Measurements from ENCODE around the gene CES4A. TPM values are rescaled to one million over a fixed set of nuclear protein-coding genes. Genes with fewer than 3 reads are reported as not detected.

The CES4A gene
- total and polyA plus RNA-seq, 12 donors: 3.8 to 20.6 (median 6.2) TPM

DNA sequence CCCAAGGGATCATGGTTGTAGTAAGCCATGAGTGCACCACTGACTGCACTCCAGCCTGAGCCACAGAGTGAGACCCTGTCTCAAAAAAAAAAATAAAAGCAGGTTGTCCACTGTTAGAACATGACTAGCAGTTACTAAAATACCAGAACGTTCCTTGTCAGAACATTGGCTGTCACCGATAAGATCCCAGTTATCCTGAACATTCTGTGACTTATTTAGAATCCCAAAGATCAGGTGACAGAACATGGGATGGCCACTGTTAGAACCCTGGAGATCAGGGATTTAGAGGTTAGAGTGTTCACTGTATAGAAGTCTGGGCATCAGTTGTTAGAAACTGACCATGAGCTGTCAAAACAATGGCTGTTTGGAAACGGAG is 8.6 kb downstream of the CES4A start:
- Histone ChIP-seq H3K4me1 (peaks cover 3 to 34% (median 22%) of the 10 kb centered on the region in 9 donors), H3K9me3 (no peaks in the 10 kb centered on the region), H3K36me3 (no peaks in the 10 kb centered on the region), H3K27me3 (peaks cover 0 to 7% (median 0%) of the 10 kb centered on the region in 7 donors), H3K4me3 (no peak overlapping the region), H3K27ac (peak overlapping the region in 9 of 10 donors; percentile 22 to 78 (median 51))
- WGBS, 2 donors: 21 to 33% methylated on average over 3 of the region's 3 CpGs
- intact Hi-C loops (cut with DNase I): no loop called here
- no peak for DNase-seq
- ATAC-seq: peak in 5 of 8 donors; percentile 39 to 79 (median 47)
- TF ChIP-seq, protein P1, sequence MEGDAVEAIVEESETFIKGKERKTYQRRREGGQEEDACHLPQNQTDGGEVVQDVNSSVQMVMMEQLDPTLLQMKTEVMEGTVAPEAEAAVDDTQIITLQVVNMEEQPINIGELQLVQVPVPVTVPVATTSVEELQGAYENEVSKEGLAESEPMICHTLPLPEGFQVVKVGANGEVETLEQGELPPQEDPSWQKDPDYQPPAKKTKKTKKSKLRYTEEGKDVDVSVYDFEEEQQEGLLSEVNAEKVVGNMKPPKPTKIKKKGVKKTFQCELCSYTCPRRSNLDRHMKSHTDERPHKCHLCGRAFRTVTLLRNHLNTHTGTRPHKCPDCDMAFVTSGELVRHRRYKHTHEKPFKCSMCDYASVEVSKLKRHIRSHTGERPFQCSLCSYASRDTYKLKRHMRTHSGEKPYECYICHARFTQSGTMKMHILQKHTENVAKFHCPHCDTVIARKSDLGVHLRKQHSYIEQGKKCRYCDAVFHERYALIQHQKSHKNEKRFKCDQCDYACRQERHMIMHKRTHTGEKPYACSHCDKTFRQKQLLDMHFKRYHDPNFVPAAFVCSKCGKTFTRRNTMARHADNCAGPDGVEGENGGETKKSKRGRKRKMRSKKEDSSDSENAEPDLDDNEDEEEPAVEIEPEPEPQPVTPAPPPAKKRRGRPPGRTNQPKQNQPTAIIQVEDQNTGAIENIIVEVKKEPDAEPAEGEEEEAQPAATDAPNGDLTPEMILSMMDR (IDR thresholded peaks at IDR 0.05): no peak

DNA sequence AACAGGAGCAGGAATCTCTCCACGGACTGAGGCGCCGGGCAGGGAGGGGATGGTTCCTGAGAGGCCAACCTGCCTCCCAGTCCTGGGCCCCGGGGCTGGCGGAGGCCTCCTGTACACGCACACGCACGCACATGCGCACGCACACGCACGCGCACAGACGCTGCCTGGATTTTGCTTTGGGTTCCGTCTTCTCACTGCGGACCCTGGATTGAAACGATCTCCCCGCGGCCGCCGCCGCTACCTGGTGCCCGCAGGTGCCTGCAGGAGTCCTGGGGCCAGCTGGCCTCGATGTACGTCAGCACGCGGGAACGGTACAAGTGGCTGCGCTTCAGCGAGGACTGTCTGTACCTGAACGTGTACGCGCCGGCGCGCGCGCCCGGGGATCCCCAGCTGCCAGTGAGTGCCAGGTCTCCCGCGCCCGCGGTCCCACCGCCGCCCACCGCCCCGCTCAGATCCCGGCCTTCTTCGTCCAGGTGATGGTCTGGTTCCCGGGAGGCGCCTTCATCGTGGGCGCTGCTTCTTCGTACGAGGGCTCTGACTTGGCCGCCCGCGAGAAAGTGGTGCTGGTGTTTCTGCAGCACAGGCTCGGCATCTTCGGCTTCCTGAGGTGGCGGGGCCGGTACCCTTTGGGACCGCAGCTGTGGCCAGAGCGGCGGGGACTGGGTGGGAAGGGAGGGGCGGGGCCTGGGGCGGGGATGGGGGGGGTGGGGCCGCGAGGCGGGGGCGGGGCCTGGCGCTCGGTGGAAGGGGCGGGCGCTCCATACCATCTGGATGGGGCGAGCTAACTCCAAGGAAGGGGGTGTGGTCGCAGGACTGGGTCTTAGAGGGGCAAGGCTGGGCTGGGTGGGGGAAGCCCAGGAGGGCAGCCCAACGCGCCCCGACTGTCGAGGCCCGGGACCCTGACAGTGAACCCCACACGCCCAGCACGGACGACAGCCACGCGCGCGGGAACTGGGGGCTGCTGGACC is 12.3 kb downstream of the CES4A start:
- intact Hi-C loops (cut with DNase I): no loop called here
- Histone ChIP-seq H3K27ac (peak overlapping the region in 2 of 10 donors; percentile 20 to 34), H3K4me1 (peaks cover 3 to 34% (median 22%) of the 10 kb centered on the region in 9 donors), H3K36me3 (no peaks in the 10 kb centered on the region), H3K9me3 (no peaks in the 10 kb centered on the region), H3K4me3 (peak overlapping the region; percentile 16 to 67 (median 57)), H3K27me3 (peaks cover 0 to 7% (median 0%) of the 10 kb centered on the region in 7 donors)
- peak; percentile 12 to 72 (median 46) for ATAC-seq
- DNase-seq: peak; percentile 22 to 51
- WGBS, 2 donors: 4 to 7% methylated on average over 83 to 88 of the region's 89 CpGs
- TF ChIP-seq, protein P1 (IDR thresholded peaks at IDR 0.05): no peak

DNA sequence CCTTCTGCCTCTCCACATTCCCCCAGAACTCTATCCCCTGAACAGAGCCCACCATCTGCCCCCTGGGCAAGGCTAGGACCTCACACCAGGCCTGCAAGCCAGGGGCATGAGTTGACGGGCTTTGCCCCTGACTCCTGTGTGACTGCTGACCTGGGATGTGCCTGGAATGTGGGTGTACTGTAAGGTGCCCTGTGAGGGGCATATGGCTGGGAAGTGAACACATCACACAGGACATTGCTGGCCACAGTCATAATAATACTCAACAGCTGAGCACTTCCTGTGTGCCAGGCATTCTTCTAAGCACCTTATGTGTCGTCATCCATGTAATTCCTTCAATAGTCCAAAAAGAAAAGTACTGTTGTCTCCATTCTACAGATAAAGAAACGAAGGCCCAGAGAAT is 13.3 kb downstream of the CES4A start:
- ATAC-seq (no peak), DNase-seq (no peak)
- no peaks in the 10 kb centered on the region for H3K36me3 ChIP-seq
- H3K4me3 ChIP-seq: no peak overlapping the region
- H3K27me3 ChIP-seq: peaks cover 0 to 7% (median 0%) of the 10 kb centered on the region in 7 donors
- intact Hi-C loops (cut with DNase I): no loop called here
- H3K4me1 ChIP-seq: peaks cover 1 to 26% (median 20%) of the 10 kb centered on the region in 9 donors
- 91 to 94% methylated on average over 3 of the region's 3 CpGs for WGBS, 2 donors
- H3K27ac ChIP-seq: no peak overlapping the region
- TF ChIP-seq, protein P1 (IDR thresholded peaks at IDR 0.05): no peak
- H3K9me3 ChIP-seq: no peaks in the 10 kb centered on the region

DNA sequence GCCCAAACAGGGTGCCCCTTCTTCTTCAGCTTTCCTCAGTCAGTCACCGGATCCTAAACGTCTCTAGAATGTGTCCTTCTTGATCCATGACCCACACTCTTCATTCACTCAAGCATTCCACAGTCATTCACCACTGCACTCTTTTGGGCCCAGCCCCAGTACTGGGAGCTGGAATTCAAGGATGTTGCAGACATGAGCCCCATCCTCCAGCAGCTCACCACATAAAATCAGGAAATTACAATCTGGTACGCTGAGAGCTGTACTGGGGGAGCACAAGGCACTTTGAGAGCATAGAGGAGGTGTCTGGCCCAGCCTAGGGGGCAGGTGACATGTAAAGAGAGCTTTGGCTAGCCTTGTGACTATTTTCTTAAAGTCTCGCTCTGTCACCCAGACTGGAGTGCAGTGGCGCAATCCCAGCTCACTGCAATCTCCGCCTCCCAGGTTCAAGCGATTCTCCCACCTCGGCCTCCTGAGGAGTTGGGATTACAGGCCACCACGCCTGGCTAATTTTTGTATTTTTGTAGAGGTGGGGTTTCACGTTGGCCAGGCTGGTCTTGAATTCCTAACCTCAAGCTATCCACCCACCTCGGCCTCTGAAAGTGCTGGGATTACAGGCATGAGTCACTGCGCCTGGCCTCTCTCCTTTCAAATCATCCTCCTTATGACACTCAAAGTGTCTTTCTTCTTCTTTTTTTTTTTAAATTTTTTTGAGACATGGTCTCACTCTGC is 18.7 kb downstream of the CES4A start:
- H3K27ac ChIP-seq: no peak overlapping the region
- TF ChIP-seq, protein P1 (IDR thresholded peaks at IDR 0.05): no peak
- H3K27me3 ChIP-seq: peaks cover 0 to under 1% (median 0%) of the 10 kb centered on the region in 7 donors
- 84 to 89% methylated on average over 12 of the region's 12 CpGs for WGBS, 2 donors
- H3K4me1 ChIP-seq: no peaks in the 10 kb centered on the region
- no peak for ATAC-seq
- H3K4me3 ChIP-seq: no peak overlapping the region
- DNase-seq: no peak
- intact Hi-C loops (cut with DNase I): no loop called here
- no peaks in the 10 kb centered on the region for H3K36me3 ChIP-seq
- H3K9me3 ChIP-seq: no peaks in the 10 kb centered on the region
